Endothelial cell of umbilical vein (primary cell): ENCODE results near the gene HAND2. TPM values are rescaled to one million over a fixed set of nuclear protein-coding genes. Genes with fewer than 3 reads are reported as not detected.

ENCODE experiments used
- BruUV-seq: library from RNA; stranded (reverse); fragments of 400-500 nt; replicated peaks from 2 replicates; lab custom pipeline; 2021; lab: Mats Ljungman, UMichigan
- CTCF ChIA-PET: fragments of 300-600, 350-600 bp; sonication (Branson Sonifier 250); formaldehyde crosslinking; loops from one replicate; lab custom pipeline; 2021; ENCODE audit warnings: antibody characterized with exemption, inconsistent platforms; lab: Charles Lee
- POLR2A ChIA-PET: fragments of 300-600, 350-600 bp; sonication (Branson Sonifier 250); formaldehyde crosslinking; loops from one replicate; lab custom pipeline; 2021; ENCODE audit warnings: antibody characterized with exemption, inconsistent platforms; lab: Charles Lee
- DNase-seq: peaks from one replicate; pipeline ENCODE4 v3.0.0-alpha.2; 2011; ENCODE audit warnings: low read depth, low spot score
- FAIRE-seq: peaks from 2 replicates; lab custom pipeline; 2011; peaks lifted over from hg19 to GRCh38; lab: Jason Lieb, UNC
- H2AFZ ChIP-seq: 2 replicates; pipeline ENCODE4 v1.6.0; 2012; ENCODE audit warnings: low read depth, low read length, control low read depth, inconsistent platforms
- H3K27ac ChIP-seq: 2 replicates; pipeline ENCODE4 v1.5.1; 2011; ENCODE audit warnings: low read depth, mild to moderate bottlenecking, control low read depth, low read length, moderate library complexity; ENCODE audit not compliant: insufficient read depth
- H3K27me3 ChIP-seq, 2 experiments: 2 replicates each; pipeline versions ENCODE4 v1.6.0 to v1.6.1; 2011; ENCODE audit warnings: low read length in 2 of 2, mixed read lengths in 1 of 2; ENCODE audit not compliant: control insufficient read depth in 2 of 2, insufficient read depth in 2 of 2
- H3K36me3 ChIP-seq, 2 experiments: 2 replicates in 1 of 2; 3 replicates in 1 of 2; pipeline ENCODE4 v1.5.1; 2011; ENCODE audit warnings: low read length in 2 of 2, mild to moderate bottlenecking in 1 of 2, moderate library complexity in 1 of 2; ENCODE audit not compliant: control insufficient read depth in 2 of 2, insufficient read depth in 2 of 2; ENCODE audit errors: extremely low read depth in 1 of 2
- H3K4me1 ChIP-seq: 3 replicates; pipeline ENCODE4 v1.5.1; 2011; ENCODE audit warnings: mild to moderate bottlenecking, low read length; ENCODE audit not compliant: control insufficient read depth, insufficient read depth; ENCODE audit errors: extremely low read depth
- H3K4me2 ChIP-seq: 2 replicates; pipeline ENCODE4 v1.6.1; 2011; ENCODE audit warnings: low read length, control low read depth, mixed read lengths; ENCODE audit not compliant: insufficient read depth
- H3K4me3 ChIP-seq, 3 experiments: fragments of 200-600 bp in 1 of 3; sonication (generic), shearing (Covaris generic) in 1 of 3; replicated peaks in 1 of 3; 2 replicates each; pipeline ENCODE4 v1.5.1; 2011 to 2016; ENCODE audit warnings: control low read depth in 3 of 3, low read length in 3 of 3, mild to moderate bottlenecking in 2 of 3, inconsistent platforms in 1 of 3, low read depth in 1 of 3, moderate library complexity in 1 of 3; ENCODE audit not compliant: insufficient read depth in 1 of 3
- H3K79me2 ChIP-seq: 2 replicates; pipeline ENCODE4 v1.6.0; 2012; ENCODE audit warnings: low read length, inconsistent platforms; ENCODE audit not compliant: control insufficient read depth, insufficient read depth
- H3K9ac ChIP-seq: replicated peaks from 2 replicates; pipeline ENCODE3; 2011; ENCODE audit warnings: low read length, control low read depth; ENCODE audit not compliant: insufficient read depth; ENCODE audit errors: extremely low read depth
- H3K9me1 ChIP-seq: replicated peaks from 3 replicates; pipeline ENCODE4 v1.6.0; 2011; ENCODE audit warnings: mild to moderate bottlenecking, low read length; ENCODE audit not compliant: control insufficient read depth, insufficient read depth; ENCODE audit errors: extremely low read depth
- H3K9me3 ChIP-seq: replicated peaks from 2 replicates; pipeline ENCODE4 v1.5.1; 2012; ENCODE audit warnings: low read length, inconsistent platforms; ENCODE audit not compliant: control insufficient read depth, insufficient read depth
- H4K20me1 ChIP-seq: replicated peaks from 2 replicates; pipeline ENCODE3; 2011; ENCODE audit warnings: mild to moderate bottlenecking, low read length; ENCODE audit not compliant: control insufficient read depth, insufficient read depth; ENCODE audit errors: extremely low read depth
- GATA2 ChIP-seq: IDR thresholded peaks from 2 replicates; pipeline ENCODE4 v1.7.0; 2011; ENCODE audit warnings: low read depth, mild to moderate bottlenecking, moderate library complexity, mixed read lengths, low read length; ENCODE audit not compliant: insufficient read length, insufficient read depth
- MYC ChIP-seq: IDR thresholded peaks from one replicate; pipeline ENCODE4 v1.6.1; 2011; ENCODE audit warnings: mild to moderate bottlenecking, low read depth, low read length
- POLR2A ChIP-seq: IDR thresholded peaks from 2 replicates; pipeline ENCODE4 v1.6.1; 2012; ENCODE audit warnings: low read depth, mild to moderate bottlenecking, control low read depth, low read length
- dilution Hi-C: fragments of 300-500 bp; cut with MboI; formaldehyde crosslinking; loops from one replicate; pipeline ENCODE4 v1.15.0; 2019; ENCODE audit warnings: low sequenced_read_pairs; ENCODE audit not compliant: extremely low pct_ligation_motif_present
- intact Hi-C: fragments of 100-400 bp; cut with micrococcal nuclease; formaldehyde crosslinking; loops from one replicate; pipeline ENCODE4 v1.10.0; 2022
- polyA plus RNA-seq, 4 experiments: library from polyadenylated mRNA; depleted of rRNA in 3 of 4; stranded (reverse) in 3 of 4; unstranded in 1 of 4; fragments of >200 nt; gene quantifications; 2 replicates each; pipeline versions ENCODE4 v1.2.1 to v1.2.3, GENCODE V29; 2011 to 2012; ENCODE audit warnings: missing spikeins in 1 of 4
- total RNA-seq: library from RNA; stranded (reverse); gene quantifications from 2 replicates; pipeline ENCODE4 v1.2.3, GENCODE V29; 2021
- TF ChIP-seq, protein P1 (sequence below), 2 donors: IDR thresholded peaks; 1 replicate in 1 of 2; 2 replicates in 1 of 2; pipeline ENCODE4 v1.5.1; 2011; ENCODE audit warnings: low read length in 2 of 2, mild to moderate bottlenecking in 2 of 2, moderate library complexity in 2 of 2, control low read depth in 1 of 2, inconsistent platforms in 1 of 2, low read depth in 1 of 2; ENCODE audit not compliant: insufficient read depth in 1 of 2; ENCODE audit errors: extremely low read depth in 1 of 2

HAND2 gene
- total and polyA plus RNA-seq, 2 donors (not counting 3 experiments of a cell fraction or from before 2014, with no cell fraction given) = not detected

DNA sequence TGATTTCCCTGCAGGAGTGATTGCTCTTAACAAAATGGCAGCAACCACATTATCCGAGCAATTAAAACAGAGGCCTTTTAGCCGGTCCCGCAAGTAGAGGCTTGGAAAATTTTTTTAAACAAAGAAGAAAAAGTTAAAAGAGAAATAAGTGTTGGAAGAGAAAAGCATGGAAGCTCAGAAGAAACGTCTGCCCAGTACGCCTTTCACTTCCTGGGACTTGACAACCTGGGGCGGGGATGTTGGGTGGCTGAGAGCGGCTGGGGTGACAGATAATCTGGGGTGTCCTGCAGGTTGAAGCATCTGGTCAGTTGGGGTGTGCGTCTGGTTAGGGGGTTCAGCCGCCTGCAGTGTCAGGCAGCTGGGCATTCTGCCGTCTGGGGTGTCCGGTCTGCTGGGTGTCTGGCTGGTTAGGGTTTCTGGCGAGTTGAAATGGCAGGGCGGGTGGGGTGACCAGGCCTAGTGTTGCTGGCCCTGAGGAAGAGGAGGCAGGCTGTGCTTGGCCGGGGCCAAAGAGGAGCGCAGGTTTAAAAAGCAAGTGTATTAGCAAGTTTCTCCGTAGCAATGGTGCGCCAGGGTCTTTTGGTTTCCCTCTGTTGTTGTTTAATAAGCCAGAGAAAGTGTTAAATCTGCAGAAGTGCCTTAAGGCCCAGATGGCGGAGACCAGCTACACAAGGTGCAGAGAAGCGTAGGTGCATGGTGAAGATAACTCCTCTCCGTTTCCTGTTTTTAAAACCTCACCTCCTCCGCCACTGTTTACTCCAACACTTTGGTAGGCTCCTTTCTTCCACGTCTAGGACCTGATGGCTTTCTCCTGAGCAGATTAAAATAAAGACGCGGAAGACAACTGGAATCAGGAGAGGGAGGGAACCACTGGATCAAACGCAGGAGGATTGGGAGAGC, 5.6 kb downstream of the HAND2 start:
- DNase-seq = no peak
- Histone ChIP-seq H3K36me3 (no peaks in the 10 kb centered on the region), H3K4me3 (no peak overlapping the region), H3K9me3 (no peaks in the 10 kb centered on the region), H3K27me3 (peaks cover 91 to 95% of the 10 kb centered on the region in 2 experiments), H3K79me2 (no peaks in the 10 kb centered on the region), H3K27ac (no peak overlapping the region), H3K4me1 (peaks cover 4% of the 10 kb centered on the region), H3K4me2 (no peak overlapping the region), H4K20me1 (no peaks in the 10 kb centered on the region), H2AFZ (no peak overlapping the region), H3K9ac (no peak overlapping the region), H3K9me1 (no peaks in the 10 kb centered on the region)
- BruUV-seq = no TSS peak
- ChIA-PET POLR2A (no interaction called here), CTCF (interaction anchor here (1.6 kb wide), 1 partner anchor 18 kb away, joined by 3 read pairs; no protein-coding TSS in a partner anchor)
- intact Hi-C loops (loop anchor here (5.0 kb wide), 1 partner anchor 688 kb away; no protein-coding TSS in a partner anchor), dilution Hi-C loops (no loop called here)
- FAIRE-seq = no peak
- no peak for TF ChIP-seq MYC
- TF ChIP-seq, protein P1, sequence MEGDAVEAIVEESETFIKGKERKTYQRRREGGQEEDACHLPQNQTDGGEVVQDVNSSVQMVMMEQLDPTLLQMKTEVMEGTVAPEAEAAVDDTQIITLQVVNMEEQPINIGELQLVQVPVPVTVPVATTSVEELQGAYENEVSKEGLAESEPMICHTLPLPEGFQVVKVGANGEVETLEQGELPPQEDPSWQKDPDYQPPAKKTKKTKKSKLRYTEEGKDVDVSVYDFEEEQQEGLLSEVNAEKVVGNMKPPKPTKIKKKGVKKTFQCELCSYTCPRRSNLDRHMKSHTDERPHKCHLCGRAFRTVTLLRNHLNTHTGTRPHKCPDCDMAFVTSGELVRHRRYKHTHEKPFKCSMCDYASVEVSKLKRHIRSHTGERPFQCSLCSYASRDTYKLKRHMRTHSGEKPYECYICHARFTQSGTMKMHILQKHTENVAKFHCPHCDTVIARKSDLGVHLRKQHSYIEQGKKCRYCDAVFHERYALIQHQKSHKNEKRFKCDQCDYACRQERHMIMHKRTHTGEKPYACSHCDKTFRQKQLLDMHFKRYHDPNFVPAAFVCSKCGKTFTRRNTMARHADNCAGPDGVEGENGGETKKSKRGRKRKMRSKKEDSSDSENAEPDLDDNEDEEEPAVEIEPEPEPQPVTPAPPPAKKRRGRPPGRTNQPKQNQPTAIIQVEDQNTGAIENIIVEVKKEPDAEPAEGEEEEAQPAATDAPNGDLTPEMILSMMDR (IDR thresholded peaks at IDR 0.05; ENCODE audit: extremely low read depth in 1 of 2, insufficient read depth in 1 of 2, low read depth in 1 of 2, low read length in 2 of 2) = no peak
- TF ChIP-seq GATA2 = no peak

DNA sequence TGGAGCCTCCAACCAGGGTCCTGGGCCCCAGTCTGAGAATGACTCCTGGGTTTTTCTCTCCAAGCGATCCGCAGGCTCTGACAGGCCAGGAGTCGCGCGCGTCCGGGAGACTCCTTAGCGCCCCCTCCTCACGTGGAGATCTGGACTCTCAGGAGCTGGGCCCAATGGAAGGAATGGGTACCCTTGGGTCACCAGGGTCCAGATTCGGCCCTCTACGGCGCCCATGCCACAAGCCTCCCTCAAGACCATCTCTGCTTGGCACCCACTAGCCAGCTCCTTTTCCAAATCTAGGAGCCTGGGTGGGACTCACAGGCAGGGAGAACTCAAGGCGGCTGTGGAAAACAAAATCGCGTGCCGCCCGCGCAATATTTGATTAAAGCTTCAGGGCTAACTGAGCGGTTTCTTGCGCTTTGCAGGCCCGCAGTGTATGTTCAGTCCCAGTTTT, 7.1 kb downstream of the HAND2 start:
- FAIRE-seq = no peak
- intact Hi-C loops (no loop called here), dilution Hi-C loops (no loop called here)
- H3K4me1 ChIP-seq = peaks cover 4% of the 10 kb centered on the region
- H3K4me2 ChIP-seq = no peak overlapping the region
- no peaks in the 10 kb centered on the region for H3K9me1 ChIP-seq
- no peak overlapping the region for H3K27ac ChIP-seq
- no peak overlapping the region for H2AFZ ChIP-seq
- H3K27me3 ChIP-seq = peaks cover 95 to 99% of the 10 kb centered on the region in 2 experiments
- no peak overlapping the region for H3K9ac ChIP-seq
- H3K9me3 ChIP-seq = no peaks in the 10 kb centered on the region
- CTCF ChIA-PET = interaction anchor here (0.6 to 0.9 kb wide), 4 partner anchors 13 to 102 kb away, joined by 3 to 5 read pairs (median 3); no protein-coding TSS in a partner anchor
- no peak for TF ChIP-seq POLR2A
- no peaks in the 10 kb centered on the region for H3K79me2 ChIP-seq
- BruUV-seq = no TSS peak
- POLR2A ChIA-PET = no interaction called here
- H3K4me3 ChIP-seq = no peak overlapping the region
- DNase-seq = no peak
- H3K36me3 ChIP-seq = no peaks in the 10 kb centered on the region
- no peaks in the 10 kb centered on the region for H4K20me1 ChIP-seq
